Ascending aorta (tissue), 2 donors: ENCODE measurements around the gene KCNMA1. TPM values are rescaled to one million over a fixed set of nuclear protein-coding genes. Genes with fewer than 3 reads are reported as not detected.

ENCODE experiments used
- DNase-seq, 2 donors: peaks; one replicate each; pipeline ENCODE4 v3.0.0-alpha.2; 2019; ENCODE audit warnings: low spot score in 2 of 2
- H3K27ac ChIP-seq, 2 donors: fragments of 200-600 bp; sonication (generic); one replicate each; pipeline ENCODE4 v1.5.1; 2016 to 2017; ENCODE audit warnings: mild to moderate bottlenecking in 1 of 2
- H3K27me3 ChIP-seq: fragments of 200-600 bp; sonication (generic); one replicate; pipeline ENCODE4 v1.5.1; 2017
- H3K36me3 ChIP-seq, 2 donors: fragments of 200-600 bp; sonication (generic); one replicate each; pipeline ENCODE4 v1.5.1; 2016
- H3K4me1 ChIP-seq, 2 donors: fragments of 200-600 bp; sonication (generic); one replicate each; pipeline ENCODE4 v1.5.1; 2016 to 2017; ENCODE audit warnings: mild to moderate bottlenecking in 1 of 2
- H3K4me3 ChIP-seq, 2 donors: fragments of 200-600 bp; sonication (generic); one replicate each; pipeline ENCODE4 v1.5.1; 2016 to 2017; ENCODE audit warnings: mild to moderate bottlenecking in 1 of 2
- H3K9me3 ChIP-seq, 2 donors: fragments of 200-600 bp; sonication (generic); one replicate each; pipeline ENCODE4 v1.5.1; 2016
- CTCF ChIP-seq, 3 experiments: fragments of 200-600 bp in 2 of 3; fragments of 450-650 bp in 1 of 3; sonication (generic) in 2 of 3; IDR thresholded peaks; one replicate each; pipeline ENCODE4 v1.5.1; 2016 to 2019; ENCODE audit warnings: antibody characterized with exemption in 3 of 3, mild to moderate bottlenecking in 1 of 3, moderate library complexity in 1 of 3
- intact Hi-C: fragments of 100-400 bp; cut with DNase I; formaldehyde crosslinking; loops from one replicate; pipeline ENCODE4 v1.15.1; 2023
- total RNA-seq: library from RNA; depleted of rRNA; stranded (reverse); fragments of >200 nt; gene quantifications from one replicate; pipeline ENCODE4 v1.1.0, GENCODE V29; 2016

Gene KCNMA1
- total RNA-seq, 1 donor from 2014 or later: 28.6 TPM

GRCh38 chr10:77196614-77197013 is 441.0 kb downstream of the KCNMA1 start:
- peak overlapping the region; percentile 67 to 82 for H3K27ac ChIP-seq
- H3K4me3 ChIP-seq: no peak overlapping the region
- H3K27me3 ChIP-seq: no peaks in the 10 kb centered on the region
- DNase-seq: no peak
- intact Hi-C loops: loop anchor here (5.0 kb wide), 1 partner anchor 41 kb away; no protein-coding TSS in a partner anchor
- no peaks in the 10 kb centered on the region for H3K36me3 ChIP-seq
- H3K9me3 ChIP-seq: no peaks in the 10 kb centered on the region
- peaks cover 9 to 24% of the 10 kb centered on the region in 2 donors for H3K4me1 ChIP-seq
- no peak for TF ChIP-seq CTCF (IDR thresholded peaks at IDR 0.05)

GRCh38 chr10:77195101-77195500 is 442.5 kb downstream of the KCNMA1 start:
- Histone ChIP-seq H3K27me3 (no peaks in the 10 kb centered on the region), H3K9me3 (no peaks in the 10 kb centered on the region), H3K4me3 (no peak overlapping the region), H3K4me1 (peaks cover 9 to 20% of the 10 kb centered on the region in 2 donors), H3K27ac (peak overlapping the region; percentile 67 to 82), H3K36me3 (no peaks in the 10 kb centered on the region)
- no peak for TF ChIP-seq CTCF (IDR thresholded peaks at IDR 0.05)
- peak in 1 of 2 donors; percentile 81 for DNase-seq
- intact Hi-C loops: loop anchor here (5.0 kb wide), 1 partner anchor 42 kb away; no protein-coding TSS in a partner anchor

- Histone ChIP-seq H3K4me3 (no peak overlapping the region), H3K9me3 (no peaks in the 10 kb centered on the region), H3K27me3 (no peaks in the 10 kb centered on the region), H3K4me1 (peaks cover 9 to 23% of the 10 kb centered on the region in 2 donors), H3K36me3 (no peaks in the 10 kb centered on the region), H3K27ac (peak overlapping the region; percentile 67 to 82)
- DNase-seq: no peak
- intact Hi-C loops: no loop called here
- TF ChIP-seq CTCF (IDR thresholded peaks at IDR 0.05): no peak
These were observed 444.6 kb downstream of the KCNMA1 start for GRCh38 chr10:77193001-77193400.

- Histone ChIP-seq H3K27ac (peak overlapping the region in 1 of 2 donors; percentile 67), H3K27me3 (no peaks in the 10 kb centered on the region), H3K4me1 (peaks cover 9 to 25% of the 10 kb centered on the region in 2 donors), H3K4me3 (no peak overlapping the region), H3K9me3 (no peaks in the 10 kb centered on the region), H3K36me3 (no peaks in the 10 kb centered on the region)
- intact Hi-C loops: no loop called here
- no peak for TF ChIP-seq CTCF (IDR thresholded peaks at IDR 0.05)
- DNase-seq: no peak
These were observed 445.2 kb downstream of the KCNMA1 start for GRCh38 chr10:77192402-77192801.

GRCh38 chr10:77191324-77192049 is 446.1 kb downstream of the KCNMA1 start:
- Histone ChIP-seq H3K9me3 (no peaks in the 10 kb centered on the region), H3K4me3 (no peak overlapping the region), H3K4me1 (peaks cover 9 to 25% of the 10 kb centered on the region in 2 donors), H3K36me3 (no peaks in the 10 kb centered on the region), H3K27ac (no peak overlapping the region), H3K27me3 (no peaks in the 10 kb centered on the region)
- intact Hi-C loops: no loop called here
- no peak for TF ChIP-seq CTCF (IDR thresholded peaks at IDR 0.05)
- DNase-seq: no peak
